KOPT-K1 (cell line): Measurements from ENCODE around the gene XPR1.
"Not testable (repeated sequence)": the region's sequence is repeated elsewhere in the genome, so short reads cannot be mapped to it uniquely, and the experiment has no call there.

Source experiments
- H3K27ac ChIP-seq: fragments of 200-600 bp; sonication (generic); 2 replicates; pipeline ENCODE4 v1.5.1; 2016; ENCODE audit warnings: antibody characterized with exemption, mild to moderate bottlenecking, low read depth, low read length; ENCODE audit not compliant: poor library complexity, severe bottlenecking
- H3K36me3 ChIP-seq: fragments of 200-600 bp; sonication (generic); 2 replicates; pipeline ENCODE4 v1.5.1; 2017; ENCODE audit warnings: antibody characterized with exemption, mild to moderate bottlenecking, low read length, moderate library complexity; ENCODE audit not compliant: insufficient read depth
- H3K9me3 ChIP-seq: fragments of 200-600 bp; sonication (generic); 2 replicates; pipeline ENCODE4 v1.5.1; 2017; ENCODE audit warnings: antibody characterized with exemption, low read length, mild to moderate bottlenecking; ENCODE audit not compliant: insufficient read depth, poor library complexity, severe bottlenecking

XPR1 gene

DNA sequence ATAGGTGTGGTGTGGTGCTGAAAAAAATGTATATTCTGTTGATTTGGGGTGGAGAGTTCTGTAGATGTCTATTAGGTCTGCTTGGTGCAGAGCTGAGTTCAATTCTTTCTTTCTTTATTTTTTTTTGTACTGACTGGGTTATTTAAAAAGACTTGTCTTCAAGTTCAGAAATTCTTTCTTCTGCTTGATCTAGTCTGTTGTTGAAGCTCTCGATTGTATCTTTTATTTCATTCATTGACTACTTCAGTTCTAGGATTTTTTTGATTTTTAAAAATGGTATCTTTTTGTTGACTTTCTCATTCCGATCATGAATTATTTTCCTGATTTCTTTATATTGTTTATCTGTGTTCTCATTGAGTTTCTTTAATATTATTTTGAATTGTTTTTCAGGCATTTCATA lies 70.6 kb downstream of the XPR1 start:
- H3K27ac ChIP-seq, H3K36me3 ChIP-seq: not testable (repeated sequence)
- peaks cover 30% of the 10 kb centered on the region for H3K9me3 ChIP-seq

DNA sequence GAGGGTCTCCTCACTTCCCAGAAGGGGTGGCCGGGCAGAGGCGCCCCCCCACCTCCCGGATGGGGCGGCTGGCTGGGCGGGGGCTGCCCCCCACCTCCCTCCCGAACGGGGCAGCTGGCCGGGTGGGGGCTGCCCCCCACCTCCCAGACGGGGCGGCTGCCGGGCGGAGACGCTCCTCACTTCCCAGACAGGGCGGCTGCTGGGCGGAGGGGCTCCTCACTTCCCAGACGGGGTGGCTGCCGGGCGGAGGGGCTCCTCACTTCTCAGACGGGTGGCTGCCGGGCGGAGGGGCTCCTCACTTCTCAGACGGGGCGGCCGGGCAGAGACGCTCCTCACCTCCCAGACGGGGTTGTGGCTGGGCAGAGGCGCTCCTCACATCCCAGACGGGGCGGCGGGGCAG lies 78.9 kb downstream of the XPR1 start:
- H3K27ac ChIP-seq, H3K36me3 ChIP-seq: not testable (repeated sequence)
- peaks cover 17% of the 10 kb centered on the region for H3K9me3 ChIP-seq

DNA sequence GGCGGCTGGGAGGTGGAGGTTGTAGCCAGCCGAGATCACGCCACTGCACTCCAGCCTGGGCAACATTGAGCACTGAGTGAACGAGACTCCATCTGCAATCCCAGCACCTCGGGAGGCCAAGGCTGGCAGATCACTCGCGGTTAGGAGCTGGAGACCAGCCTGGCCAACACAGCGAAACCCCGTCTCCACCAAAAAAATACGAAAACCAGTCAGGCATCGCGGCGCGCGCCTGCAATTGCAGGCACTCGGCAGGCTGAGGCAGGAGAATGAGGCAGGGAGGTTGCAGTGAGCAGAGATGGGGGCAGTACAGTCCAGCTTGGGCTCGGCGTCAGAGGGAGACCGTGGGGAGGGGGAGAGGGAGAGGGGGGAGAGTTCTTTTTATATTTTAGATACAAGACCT lies 79.4 kb downstream of the XPR1 start:
- peaks cover 17% of the 10 kb centered on the region for H3K9me3 ChIP-seq
- not testable (repeated sequence) for H3K36me3 ChIP-seq, H3K27ac ChIP-seq

DNA sequence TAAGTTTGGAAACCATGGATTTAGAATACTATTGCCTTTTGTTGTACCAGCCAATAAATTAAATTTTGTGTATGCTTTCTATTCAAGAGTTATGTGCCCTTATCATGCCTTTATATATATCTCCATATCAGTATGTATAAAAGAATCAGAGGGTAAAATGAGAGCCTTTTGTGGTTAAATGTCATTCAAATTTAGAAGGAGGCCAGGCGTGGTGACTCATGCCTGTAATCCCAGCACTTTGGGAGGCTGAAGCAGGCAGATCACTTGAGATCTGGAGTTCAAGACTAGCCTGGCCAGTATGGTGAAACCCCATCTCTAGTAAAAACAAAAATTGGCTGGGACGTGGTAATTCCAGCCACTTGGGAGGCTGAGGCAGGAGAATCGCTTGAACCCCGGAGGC lies 88.9 kb downstream of the XPR1 start:
- no peaks in the 10 kb centered on the region for H3K36me3 ChIP-seq
- H3K27ac ChIP-seq = no peak overlapping the region
- H3K9me3 ChIP-seq = no peaks in the 10 kb centered on the region

DNA sequence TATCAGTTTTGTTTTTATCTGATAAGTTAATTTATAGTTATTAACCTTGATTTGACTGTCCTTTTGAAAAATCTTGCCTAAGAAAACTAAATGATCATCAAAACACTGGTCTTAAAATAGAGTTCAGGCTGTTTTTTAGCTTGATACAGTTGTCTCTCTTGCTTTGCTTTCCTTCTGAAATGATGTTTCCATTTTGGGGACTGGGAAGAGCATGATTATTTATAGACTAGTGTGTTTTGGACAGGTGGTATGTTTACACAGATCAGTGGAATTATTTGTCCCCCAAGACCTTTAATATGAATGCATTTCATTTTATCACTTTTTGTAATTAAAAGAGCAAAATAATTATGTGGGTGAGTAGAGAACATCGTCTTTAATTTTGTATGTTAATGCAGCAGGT lies 90.8 kb downstream of the XPR1 start:
- Histone ChIP-seq H3K36me3 (no peaks in the 10 kb centered on the region), H3K9me3 (peaks cover 3% of the 10 kb centered on the region), H3K27ac (no peak overlapping the region)

DNA sequence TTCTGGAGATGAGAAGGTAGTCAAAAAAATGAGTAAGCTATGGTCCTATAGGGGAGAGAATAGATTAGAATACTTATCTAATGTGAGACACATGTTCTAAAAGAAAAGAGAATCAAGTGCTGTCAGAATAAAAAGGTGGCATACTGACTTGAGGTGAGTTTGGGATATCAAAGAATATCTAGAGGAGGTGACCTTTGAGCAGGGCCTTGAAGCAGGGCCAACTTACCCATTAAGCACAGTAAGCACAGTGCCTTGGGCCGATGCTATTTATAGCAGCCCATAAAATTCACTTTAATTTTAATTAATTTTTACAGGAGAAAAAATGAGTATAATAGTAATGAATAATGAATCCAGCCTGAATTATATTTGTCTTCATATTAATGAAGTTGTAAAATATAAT lies 92.2 kb downstream of the XPR1 start:
- Histone ChIP-seq H3K9me3 (peaks cover 3% of the 10 kb centered on the region), H3K27ac (no peak overlapping the region), H3K36me3 (no peaks in the 10 kb centered on the region)

DNA sequence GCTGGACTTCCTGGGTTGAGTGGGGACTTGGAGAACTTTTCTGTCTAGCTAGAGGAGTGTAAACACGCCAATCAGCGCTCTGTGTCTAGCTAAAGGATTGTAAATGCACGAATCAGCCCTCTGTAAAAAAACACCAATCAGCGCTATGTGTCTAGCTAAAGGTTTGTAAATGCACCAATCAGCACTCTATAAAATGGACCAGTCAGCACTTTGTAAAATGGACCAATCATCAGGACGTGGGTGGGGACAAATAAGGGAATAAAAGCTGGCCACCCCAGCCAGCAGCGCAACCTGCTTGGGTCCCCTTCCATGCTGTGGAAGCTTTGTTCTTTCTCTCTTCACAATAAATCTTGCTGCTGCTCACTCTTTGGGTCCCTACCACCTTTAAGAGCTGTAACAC lies 94.2 kb downstream of the XPR1 start:
- H3K27ac ChIP-seq, H3K36me3 ChIP-seq: not testable (repeated sequence)
- peaks cover 22% of the 10 kb centered on the region for H3K9me3 ChIP-seq

DNA sequence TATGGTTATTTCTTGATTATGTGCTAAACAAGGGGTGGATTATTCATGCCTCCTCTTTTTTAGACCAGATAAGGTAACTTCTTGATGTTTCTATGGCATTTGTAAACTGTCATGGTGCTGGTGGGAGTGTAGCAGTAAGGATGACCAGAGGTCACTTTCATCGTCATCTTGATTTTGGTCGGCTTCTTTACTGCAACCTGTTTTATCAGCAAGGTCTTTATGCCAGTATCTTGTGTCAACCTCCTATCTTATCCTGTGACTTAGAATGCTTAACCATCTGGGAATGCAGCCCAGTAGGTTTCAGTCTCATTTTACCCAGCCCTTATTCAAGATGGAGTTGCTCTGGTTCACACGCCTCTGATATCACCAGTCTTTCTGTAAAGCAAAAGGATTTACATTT lies 95.9 kb downstream of the XPR1 start:
- peaks cover 35% of the 10 kb centered on the region for H3K9me3 ChIP-seq
- H3K36me3 ChIP-seq, H3K27ac ChIP-seq: not testable (repeated sequence)

DNA sequence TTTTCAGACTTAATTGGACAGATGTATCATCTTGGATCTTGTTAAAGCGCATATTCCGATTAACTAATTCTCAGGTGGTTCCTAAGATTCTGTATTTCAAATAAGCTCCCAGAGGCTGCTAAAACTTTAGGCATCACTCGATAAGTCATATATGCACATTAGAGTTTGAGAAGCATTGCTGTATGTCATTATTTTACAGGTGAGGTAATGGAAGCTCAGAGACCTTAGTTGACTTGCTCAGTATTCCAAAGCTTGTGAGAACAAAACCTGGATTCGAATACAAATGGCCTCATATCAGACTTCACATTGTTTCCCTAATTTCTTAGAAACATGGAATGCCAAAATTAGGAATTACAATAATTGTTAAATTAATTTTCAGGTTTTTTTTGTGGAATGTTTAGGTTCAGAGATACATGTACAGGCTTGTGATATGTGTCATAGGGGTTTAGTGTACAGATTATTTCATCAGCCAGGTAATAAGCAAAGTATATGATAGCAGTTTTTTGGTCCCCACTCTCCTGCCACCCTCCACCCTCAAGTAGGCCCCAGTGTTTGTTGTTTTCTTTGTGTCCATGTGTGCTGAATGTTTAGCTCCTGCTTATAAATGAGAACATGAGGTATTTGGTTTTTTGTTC lies 96.8 kb downstream of the XPR1 start:
- no peak overlapping the region for H3K27ac ChIP-seq
- H3K36me3 ChIP-seq = no peaks in the 10 kb centered on the region

DNA sequence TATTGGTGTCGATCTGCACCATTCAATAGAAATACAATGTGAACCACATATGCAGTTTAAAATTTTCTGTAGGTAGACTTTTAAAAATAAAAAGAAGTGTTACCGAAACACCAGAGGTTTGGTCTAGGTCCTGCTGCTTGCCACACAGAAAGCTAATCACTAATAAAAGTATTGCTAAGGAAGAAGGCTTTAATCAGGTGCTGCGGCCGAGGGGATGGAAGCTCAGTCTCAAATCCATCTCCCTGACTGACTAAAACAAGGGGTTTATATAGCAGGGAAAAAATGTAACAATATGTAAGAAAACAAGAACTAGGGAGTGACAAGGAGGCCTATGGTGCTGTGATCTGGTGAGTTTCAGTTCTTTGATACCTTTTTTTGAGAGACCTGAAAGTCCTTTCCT lies 99.3 kb downstream of the XPR1 start:
- H3K27ac ChIP-seq = no peak overlapping the region
- no peaks in the 10 kb centered on the region for H3K36me3 ChIP-seq
- peaks cover 59% of the 10 kb centered on the region for H3K9me3 ChIP-seq

More for the DNA sequence above, 96.8 kb downstream of the XPR1 start:
- peaks cover 44% of the 10 kb centered on the region for H3K9me3 ChIP-seq

DNA sequence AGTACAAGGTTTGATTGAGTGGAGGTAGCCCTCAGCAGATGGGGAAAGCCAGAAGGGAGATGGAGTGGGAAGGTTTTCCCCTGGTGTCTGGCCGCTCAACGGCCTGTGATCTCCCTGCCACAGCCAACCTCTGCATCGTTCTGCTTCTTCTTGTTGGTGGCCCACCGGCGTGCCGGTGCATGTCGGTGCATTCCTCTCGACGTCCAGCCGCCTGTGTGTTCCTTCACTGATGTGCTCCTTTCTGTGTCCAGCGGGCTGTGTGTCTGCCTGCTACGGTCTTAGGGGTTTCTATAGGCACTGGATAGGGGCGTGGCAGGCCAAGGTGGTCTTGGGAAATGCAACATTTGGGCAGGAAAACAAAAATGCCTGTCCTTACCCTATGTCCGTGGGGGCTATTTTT lies 101.0 kb downstream of the XPR1 start:
- Histone ChIP-seq H3K36me3 (no peaks in the 10 kb centered on the region), H3K27ac (no peak overlapping the region), H3K9me3 (peaks cover 56% of the 10 kb centered on the region)

DNA sequence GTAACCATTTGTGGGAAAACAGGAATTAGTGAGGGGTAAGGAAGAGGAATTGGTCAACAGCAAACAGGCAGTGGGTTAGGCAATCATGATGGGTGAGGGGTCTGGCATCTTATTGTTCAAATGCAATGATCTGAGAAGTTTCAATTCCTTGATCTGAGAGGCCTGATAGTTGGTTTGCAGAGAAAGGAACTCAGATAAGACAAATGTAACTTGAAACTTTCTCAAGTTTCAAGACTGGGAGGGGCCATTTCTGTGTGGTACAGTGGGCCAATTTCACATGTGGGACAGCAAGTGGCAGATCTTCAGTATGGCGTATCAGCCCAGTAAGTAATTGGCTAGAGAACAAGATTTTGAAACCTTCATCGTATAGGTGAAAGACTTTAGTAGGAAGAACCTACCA lies 102.5 kb downstream of the XPR1 start:
- Histone ChIP-seq H3K36me3 (no peaks in the 10 kb centered on the region), H3K27ac (no peak overlapping the region), H3K9me3 (peaks cover 53% of the 10 kb centered on the region)

DNA sequence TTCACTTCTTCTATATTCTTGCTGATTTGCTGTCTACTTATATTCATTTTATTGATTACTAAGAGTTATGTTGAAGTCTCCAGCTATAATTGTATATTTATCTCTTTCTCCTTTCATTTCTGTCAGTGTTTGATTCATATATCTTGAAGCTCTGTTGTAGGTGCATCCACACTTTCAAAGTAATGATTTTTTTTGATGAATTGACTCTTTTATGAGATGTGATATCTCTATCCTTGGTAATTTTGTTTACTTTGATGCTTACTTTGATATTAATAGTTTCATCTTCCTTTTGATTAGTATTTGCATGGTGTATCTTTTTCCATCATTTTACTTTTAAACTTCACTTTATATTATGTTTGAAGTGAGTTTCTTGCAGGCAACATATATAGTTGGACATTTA lies 110.8 kb downstream of the XPR1 start:
- peaks cover 18% of the 10 kb centered on the region for H3K9me3 ChIP-seq
- no peak overlapping the region for H3K27ac ChIP-seq
- no peaks in the 10 kb centered on the region for H3K36me3 ChIP-seq

DNA sequence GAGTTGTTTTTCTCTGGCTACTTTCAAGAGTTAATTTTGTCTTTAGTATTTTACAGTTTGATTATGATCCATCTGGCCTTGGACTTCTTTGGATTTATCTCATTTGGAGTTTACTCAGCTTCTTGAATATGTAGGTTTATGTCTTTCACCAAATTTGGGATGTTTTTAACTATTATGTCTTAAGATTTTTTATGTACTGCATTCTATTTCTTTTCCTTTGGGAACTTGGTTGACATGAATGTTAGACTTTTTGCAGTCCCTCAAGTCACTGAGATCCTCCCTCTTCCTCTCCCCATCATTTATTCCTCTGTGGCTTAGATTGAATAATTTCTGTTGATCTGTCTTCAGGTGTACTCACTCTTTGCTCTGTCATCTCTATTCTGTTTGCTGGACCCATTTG lies 112.0 kb downstream of the XPR1 start:
- H3K36me3 ChIP-seq = no peaks in the 10 kb centered on the region
- peaks cover 18% of the 10 kb centered on the region for H3K9me3 ChIP-seq
- H3K27ac ChIP-seq = no peak overlapping the region

DNA sequence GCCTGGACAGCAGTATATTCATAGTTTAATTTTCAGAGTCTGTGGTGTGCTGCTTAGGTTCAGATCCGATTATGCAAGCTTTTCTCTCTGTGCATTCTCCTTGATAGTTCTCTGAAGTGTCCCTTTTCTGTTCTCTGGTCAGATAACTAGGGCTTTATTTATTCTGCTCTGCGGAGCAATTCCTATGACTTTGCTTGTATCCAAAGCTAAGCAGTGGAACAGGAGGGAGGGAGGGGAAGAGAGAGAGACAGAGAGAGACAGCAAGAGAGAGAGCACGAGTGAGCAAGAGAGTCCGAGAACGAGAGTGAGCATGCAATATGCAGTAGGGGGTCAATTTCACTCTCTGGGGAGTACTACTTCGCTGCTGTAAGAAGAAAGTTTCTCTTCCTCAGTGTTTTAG lies 113.3 kb downstream of the XPR1 start:
- Histone ChIP-seq H3K27ac (no peak overlapping the region), H3K36me3 (no peaks in the 10 kb centered on the region), H3K9me3 (peaks cover 18% of the 10 kb centered on the region)

DNA sequence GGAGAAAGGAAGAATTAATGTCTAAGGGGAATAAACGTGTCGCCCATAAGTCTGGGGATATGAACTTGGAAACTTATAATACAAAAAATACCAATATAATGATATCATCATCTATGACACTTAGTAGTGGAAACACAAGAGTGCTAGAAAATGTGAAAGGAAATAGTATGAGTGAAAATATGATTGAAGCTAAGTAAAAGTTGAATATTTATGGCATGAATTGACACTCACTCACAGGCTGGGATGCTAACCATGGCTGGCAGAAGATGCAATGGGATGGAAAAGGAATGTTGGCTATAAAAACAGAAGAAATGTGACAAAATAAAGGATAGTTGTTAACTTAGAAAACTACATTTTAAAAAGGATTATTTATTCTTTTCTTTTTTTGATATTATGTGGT lies 120.1 kb downstream of the XPR1 start:
- no peaks in the 10 kb centered on the region for H3K9me3 ChIP-seq
- H3K36me3 ChIP-seq = no peaks in the 10 kb centered on the region
- H3K27ac ChIP-seq = no peak overlapping the region

DNA sequence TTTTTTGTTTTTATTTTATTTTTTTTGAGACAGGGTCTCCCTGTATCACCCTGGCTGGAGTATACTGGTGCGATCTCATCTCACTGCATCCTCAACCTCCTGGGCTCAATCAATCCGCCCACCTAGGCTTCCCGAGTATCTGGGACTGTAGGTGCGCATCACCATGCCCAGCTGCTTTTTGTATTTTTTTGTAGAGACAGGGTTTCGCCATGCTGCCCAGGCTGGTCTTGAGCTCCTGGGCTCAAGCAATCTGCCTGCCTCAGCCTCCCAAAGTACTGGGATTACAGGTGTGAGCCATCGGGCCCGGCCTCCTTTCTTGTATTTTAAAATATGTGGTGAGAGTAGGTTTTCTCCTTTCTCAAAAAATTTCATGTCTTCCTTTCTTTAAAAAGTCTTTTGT lies 122.6 kb downstream of the XPR1 start:
- Histone ChIP-seq H3K36me3 (no peaks in the 10 kb centered on the region), H3K9me3 (no peaks in the 10 kb centered on the region), H3K27ac (no peak overlapping the region)
